A549 (cell line): ENCODE results near the gene NRXN3. TPM values are rescaled to one million over a fixed set of nuclear protein-coding genes. Genes with fewer than 3 reads are reported as not detected.

Experiments used
- ATAC-seq, 2 experiments: fragments of 200-7000 bp in 1 of 2; fragments of >200 bp in 1 of 2; cut with Nextera tagmentation in 1 of 2; cut with Tn5 transposase in 1 of 2; 3 replicates each; pipeline versions ENCODE4 v1.8.0 to v1.9.1; 2018 to 2020; ENCODE audit warnings: mild to moderate bottlenecking in 1 of 2, moderate library complexity in 1 of 2
- CTCF ChIA-PET: fragments of 300-600 bp; sonication (Branson Sonifier 250); formaldehyde crosslinking; extraction: SDS; loops from one replicate; lab custom pipeline; 2021; ENCODE audit warnings: antibody characterized with exemption, inconsistent platforms; lab: Yijun Ruan, JAX
- POLR2A ChIA-PET: fragments of 350-600 bp; formaldehyde crosslinking; extraction: SDS; loops from one replicate; lab custom pipeline; 2021; ENCODE audit warnings: antibody characterized with exemption, inconsistent platforms; lab: Yijun Ruan, JAX
- DNase-seq, 2 experiments: peaks; one replicate each; pipeline versions ENCODE4 v3.0.0 to v3.0.0-alpha.2; 2011 to 2016; ENCODE audit warnings: low read depth in 1 of 2, low spot score in 1 of 2
- FAIRE-seq: peaks from 2 replicates; lab custom pipeline; 2011; peaks lifted over from hg19 to GRCh38; lab: Jason Lieb, UNC
- H3K27ac ChIP-seq, 2 experiments: fragments of >200 bp; sonication (Bioruptor Twin); formaldehyde crosslinking; 3 replicates each; pipeline ENCODE4 v1.5.1; 2016 to 2017
- H3K4me1 ChIP-seq: fragments of >200 bp; sonication (Bioruptor Twin); formaldehyde crosslinking; 3 replicates; pipeline ENCODE4 v1.6.1; 2016
- H3K4me2 ChIP-seq: fragments of >200 bp; sonication (Bioruptor Twin); formaldehyde crosslinking; 3 replicates; pipeline ENCODE4 v1.6.1; 2016
- H3K4me3 ChIP-seq: fragments of >200 bp; sonication (Bioruptor Twin); formaldehyde crosslinking; 3 replicates; pipeline ENCODE4 v1.5.1; 2016
- H3K9me3 ChIP-seq: fragments of >200 bp; sonication (Bioruptor Twin); formaldehyde crosslinking; 3 replicates; pipeline ENCODE4 v1.6.1; 2016
- ATOH8 ChIP-seq: fragments of 250-450 bp; sonication (Bioruptor Pico); IDR thresholded peaks from 2 replicates; pipeline ENCODE4 v1.5.0; 2020; ENCODE audit warnings: low read depth, mild to moderate bottlenecking, moderate library complexity
- BHLHE40 ChIP-seq: IDR thresholded peaks from 2 replicates; pipeline ENCODE4 v1.6.1; 2012; ENCODE audit warnings: low read depth, low read length, inconsistent platforms
- CBX2 ChIP-seq: fragments of 200-600 bp; sonication (generic); IDR thresholded peaks from 2 replicates; pipeline ENCODE4 v1.6.1; 2016; ENCODE audit warnings: low read depth, mild to moderate bottlenecking, borderline replicate concordance
- CEBPB ChIP-seq, 2 experiments: fragments of >200 bp in 1 of 2; sonication (Bioruptor Twin) in 1 of 2; formaldehyde crosslinking in 1 of 2; IDR thresholded peaks; 2 replicates each; pipeline ENCODE4 v1.6.1; 2012 to 2016
- CHD2 ChIP-seq: fragments of 150-350 bp; IDR thresholded peaks from 2 replicates; pipeline ENCODE4 v1.6.1; 2014; ENCODE audit warnings: low read length; ENCODE audit not compliant: partially characterized antibody
- CTCF ChIP-seq: fragments of >200 bp; sonication (Bioruptor Twin); formaldehyde crosslinking; IDR thresholded peaks from 3 replicates; pipeline ENCODE4 v1.5.1; 2016
- E2F6 ChIP-seq: IDR thresholded peaks from 2 replicates; pipeline ENCODE4 v1.6.1; 2012; ENCODE audit warnings: low read depth, borderline replicate concordance
- ESRRA ChIP-seq: fragments of 150-350 bp; IDR thresholded peaks from 2 replicates; pipeline ENCODE4 v1.6.1; 2014; ENCODE audit warnings: mild to moderate bottlenecking, low read length, borderline replicate concordance
- GATA3 ChIP-seq: IDR thresholded peaks from 2 replicates; pipeline ENCODE4 v1.6.1; 2012; ENCODE audit warnings: borderline replicate concordance
- HDAC2 ChIP-seq: fragments of 200-600 bp; sonication (generic); IDR thresholded peaks from 2 replicates; pipeline ENCODE4 v1.6.1; 2016
- HES2 ChIP-seq: fragments of >200 bp; sonication (Bioruptor Twin); formaldehyde crosslinking; IDR thresholded peaks from 2 replicates; pipeline ENCODE4 v1.6.1; 2016
- HEYL ChIP-seq: fragments of 250-450 bp; sonication (Bioruptor Pico); IDR thresholded peaks from 2 replicates; pipeline ENCODE4 v1.8.0; 2021; ENCODE audit warnings: mild to moderate bottlenecking, moderate library complexity
- HOXA7 ChIP-seq: fragments of 250-450 bp; sonication (Bioruptor Pico); IDR thresholded peaks from 2 replicates; pipeline ENCODE4 v1.5.0; 2020; ENCODE audit warnings: mild to moderate bottlenecking, moderate library complexity
- HOXB13 ChIP-seq: fragments of 250-450 bp; sonication (Bioruptor Pico); IDR thresholded peaks from 2 replicates; pipeline ENCODE4 v1.5.0; 2020; ENCODE audit warnings: low read depth, mild to moderate bottlenecking, moderate library complexity
- HOXB5 ChIP-seq: fragments of 250-450 bp; sonication (Bioruptor Pico); IDR thresholded peaks from 2 replicates; pipeline ENCODE4 v1.5.0; 2020; ENCODE audit warnings: mild to moderate bottlenecking, moderate library complexity
- JUN ChIP-seq, 2 experiments: fragments of >200 bp; sonication (Bioruptor Twin); formaldehyde crosslinking; IDR thresholded peaks; 2 replicates in 1 of 2; 3 replicates in 1 of 2; pipeline ENCODE4 v1.6.1; 2016 to 2017
- JUNB ChIP-seq: fragments of >200 bp; sonication (Bioruptor Twin); formaldehyde crosslinking; IDR thresholded peaks from 2 replicates; pipeline ENCODE4 v1.6.1; 2016
- KDM1A ChIP-seq: fragments of 200-600 bp; sonication (generic); IDR thresholded peaks from 2 replicates; pipeline ENCODE4 v1.6.1; 2016; ENCODE audit warnings: low read depth, mild to moderate bottlenecking
- MYC ChIP-seq: IDR thresholded peaks from 2 replicates; pipeline ENCODE4 v1.6.1; 2012; ENCODE audit warnings: mild to moderate bottlenecking, inconsistent platforms, low read length, improper control_type of control experiment, borderline replicate concordance
- NFE2L2 ChIP-seq: fragments of 150-350 bp; conservative IDR thresholded peaks from 2 replicates; pipeline ENCODE4 v1.6.1; 2014; ENCODE audit warnings: low read length
- POLR2A ChIP-seq: IDR thresholded peaks from 2 replicates; pipeline ENCODE4 v1.6.1; 2012; ENCODE audit warnings: mild to moderate bottlenecking, low read length
- RAD21 ChIP-seq, 2 experiments: fragments of >200 bp in 1 of 2; sonication (Bioruptor Twin) in 1 of 2; formaldehyde crosslinking in 1 of 2; IDR thresholded peaks in 1 of 2; conservative IDR thresholded peaks in 1 of 2; 2 replicates in 1 of 2; 3 replicates in 1 of 2; pipeline ENCODE4 v1.6.1; 2012 to 2018; ENCODE audit warnings: inconsistent platforms in 1 of 2
- RARB ChIP-seq: fragments of 250-450 bp; sonication (Bioruptor Pico); IDR thresholded peaks from 2 replicates; pipeline ENCODE4 v1.8.0; 2021; ENCODE audit warnings: mild to moderate bottlenecking, moderate library complexity
- RNF2 ChIP-seq: fragments of 200-600 bp; sonication (generic); IDR thresholded peaks from 2 replicates; pipeline ENCODE4 v1.6.1; 2016; ENCODE audit warnings: low read depth, mild to moderate bottlenecking, antibody characterized with exemption, moderate library complexity, borderline replicate concordance
- TP53 ChIP-seq: fragments of 250-450 bp; sonication (Bioruptor Pico); IDR thresholded peaks from 2 replicates; pipeline ENCODE4 v1.5.0; 2021; ENCODE audit warnings: mild to moderate bottlenecking, moderate library complexity
- USF2 ChIP-seq: fragments of 450-650 bp; IDR thresholded peaks from 2 replicates; pipeline ENCODE4 v1.6.1; 2014; ENCODE audit warnings: antibody characterized with exemption
- ZFP36 ChIP-seq: fragments of 450-650 bp; IDR thresholded peaks from 2 replicates; pipeline ENCODE4 v1.6.1; 2014; ENCODE audit warnings: borderline replicate concordance; ENCODE audit not compliant: partially characterized antibody
- ZNF302 ChIP-seq: fragments of 250-450 bp; sonication (Bioruptor Pico); IDR thresholded peaks from 2 replicates; pipeline ENCODE4 v1.9.0; 2021; ENCODE audit warnings: inconsistent platforms, mild to moderate bottlenecking, moderate library complexity
- WGBS: methylation state at CpG from one replicate; pipeline ENCODE4 v1.1.6; 2017; ENCODE audit errors: missing lambda C conversion rate; 5-methylcytosine and 5-hydroxymethylcytosine counted together
- polyA plus RNA-seq, 4 experiments: library from polyadenylated mRNA; depleted of rRNA in 3 of 4; stranded (reverse); fragments of >200 nt; fragmentation: RNase III in 1 of 4; extraction: RNeasy Plus Mini Kit Qiagen cat#74134 plus additional on column Dnase treatment in 1 of 4; gene quantifications; 2 replicates in 3 of 4; 3 replicates in 1 of 4; pipeline ENCODE4 v1.2.3, GENCODE V29; 2011 to 2017

NRXN3 gene
- polyA plus RNA-seq, 2 of the 4 experiments (the other 2 are of a cell fraction): 0.62 to 2.3 TPM

GRCh38 chr14:79432640-79433039 is 1262.5 kb downstream of the NRXN3 start:
- ChIA-PET POLR2A (no interaction called here), CTCF (no interaction called here)
- no peak overlapping the region for H3K4me3 ChIP-seq
- no peaks in the 10 kb centered on the region for H3K4me1 ChIP-seq
- DNase-seq (no peak), ATAC-seq (no peak), FAIRE-seq (no peak)
- no peaks in the 10 kb centered on the region for H3K9me3 ChIP-seq
- TF ChIP-seq CBX2: no peak
- no peak for TF ChIP-seq RNF2
- no peak for TF ChIP-seq USF2
- TF ChIP-seq HOXB5 (CRISPR knock-in tag): no peak
- TF ChIP-seq POLR2A: no peak
- TF ChIP-seq ZFP36: no peak
- no peak for TF ChIP-seq RAD21 (conservative IDR thresholded peaks at IDR 0.05 in 1 of 2, IDR thresholded peaks at IDR 0.05 in 1 of 2)
- TF ChIP-seq GATA3: no peak
- no peak for TF ChIP-seq ESRRA
- no peak for TF ChIP-seq JUN (IDR thresholded peaks at IDR 0.05)
- TF ChIP-seq CTCF: no peak
- TF ChIP-seq BHLHE40: no peak
- TF ChIP-seq RARB (CRISPR knock-in tag): no peak
- no peak overlapping the region for H3K27ac ChIP-seq
- 38% methylated on average over 3 of the region's 3 CpGs for WGBS
- no peak overlapping the region for H3K4me2 ChIP-seq

- H3K27ac ChIP-seq: no peak overlapping the region
- ATAC-seq (no peak), FAIRE-seq (no peak), DNase-seq (no peak)
- TF ChIP-seq MYC: no peak
- no peak for TF ChIP-seq ZNF302 (CRISPR knock-in tag)
- TF ChIP-seq KDM1A: no peak
- TF ChIP-seq HDAC2: no peak
- TF ChIP-seq HOXA7: no peak
- TF ChIP-seq HOXB5 (CRISPR knock-in tag): no peak
- no peak for TF ChIP-seq RNF2
- TF ChIP-seq JUNB: no peak
- TF ChIP-seq CHD2: no peak
- TF ChIP-seq CEBPB (IDR thresholded peaks at IDR 0.05): no peak
- TF ChIP-seq ZFP36: no peak
- TF ChIP-seq TP53 (CRISPR knock-in tag): no peak
- TF ChIP-seq HEYL (CRISPR knock-in tag): no peak
- TF ChIP-seq RAD21 (conservative IDR thresholded peaks at IDR 0.05 in 1 of 2, IDR thresholded peaks at IDR 0.05 in 1 of 2): no peak
- TF ChIP-seq BHLHE40: no peak
- H3K4me1 ChIP-seq: no peaks in the 10 kb centered on the region
- CTCF ChIA-PET: no interaction called here
- 76% methylated on average over 1 of the region's 1 CpG for WGBS
- H3K4me3 ChIP-seq: no peak overlapping the region
- POLR2A ChIA-PET: no interaction called here
- H3K4me2 ChIP-seq: no peak overlapping the region
- no peaks in the 10 kb centered on the region for H3K9me3 ChIP-seq
These were observed 1266.2 kb downstream of the NRXN3 start for GRCh38 chr14:79436335-79436734.

- POLR2A ChIA-PET: no interaction called here
- no peaks in the 10 kb centered on the region for H3K9me3 ChIP-seq
- H3K4me1 ChIP-seq: no peaks in the 10 kb centered on the region
- H3K27ac ChIP-seq: no peak overlapping the region
- no peak overlapping the region for H3K4me2 ChIP-seq
- FAIRE-seq (no peak), DNase-seq (no peak), ATAC-seq (no peak)
- TF ChIP-seq NFE2L2: no peak
- TF ChIP-seq HES2: no peak
- TF ChIP-seq E2F6: no peak
- no peak for TF ChIP-seq ZNF302 (CRISPR knock-in tag)
- no peak for TF ChIP-seq CBX2
- no peak for TF ChIP-seq HOXB13 (CRISPR knock-in tag)
- TF ChIP-seq BHLHE40: no peak
- no peak for TF ChIP-seq ATOH8 (CRISPR knock-in tag)
- 29% methylated on average over 7 of the region's 7 CpGs for WGBS
- no peak overlapping the region for H3K4me3 ChIP-seq
- CTCF ChIA-PET: no interaction called here
These were observed 1267.8 kb downstream of the NRXN3 start for GRCh38 chr14:79437951-79438350.
